Cardiac muscle cell (in vitro differentiated cells and primary cell): ENCODE measurements around the gene AMOTL1. TPM values are rescaled to one million over a fixed set of nuclear protein-coding genes. Genes with fewer than 3 reads are reported as not detected.

ENCODE experiments used
- DNase-seq, 2 donors: peaks; one replicate each; pipeline versions ENCODE4 v3.0.0 to v3.0.0-alpha.2; 2010 to 2017; ENCODE audit warnings: low read depth in 1 of 2, low spot score in 1 of 2
- H3K27ac ChIP-seq: fragments of 200-600 bp; sonication (generic); 2 replicates; pipeline ENCODE4 v1.5.1; 2016
- H3K27me3 ChIP-seq: fragments of 200-600 bp; sonication (generic); 2 replicates; pipeline ENCODE4 v1.6.0; 2016; ENCODE audit warnings: control low read depth
- H3K36me3 ChIP-seq: fragments of 200-600 bp; sonication (generic); 2 replicates; pipeline ENCODE4 v1.5.1; 2016; ENCODE audit warnings: control low read depth
- H3K4me1 ChIP-seq: fragments of 200-600 bp; sonication (generic); 2 replicates; pipeline ENCODE4 v1.8.1; 2017; ENCODE audit warnings: low read depth, mild to moderate bottlenecking, mixed run types
- H3K4me3 ChIP-seq: fragments of 200-600 bp; sonication (generic); 2 replicates; pipeline ENCODE4 v1.5.1; 2016; ENCODE audit warnings: mild to moderate bottlenecking
- H3K9me3 ChIP-seq: fragments of 200-600 bp; sonication (generic); 2 replicates; pipeline ENCODE4 v1.5.1; 2017; ENCODE audit warnings: low read depth, mild to moderate bottlenecking, control low read depth
- polyA plus RNA-seq: library from polyadenylated mRNA; unstranded; fragments of >200 nt; fragmentation: Nextera tagmentation; extraction: Ambion mirVana; gene quantifications from 2 replicates; pipeline ENCODE4 v1.2.1, GENCODE V29; 2016
- total RNA-seq: library from RNA; depleted of rRNA; stranded (reverse); fragments of >200 nt; gene quantifications from 2 replicates; pipeline ENCODE4 v1.2.3, GENCODE V29; 2016
- TF ChIP-seq, protein P1 (sequence below): IDR thresholded peaks from 2 replicates; pipeline ENCODE4 v1.5.1; 2012; ENCODE audit warnings: low read depth, mild to moderate bottlenecking, low read length

AMOTL1 gene
- total and polyA plus RNA-seq, 2 experiments from 2014 or later: 1.2 to 5.1 TPM

DNA sequence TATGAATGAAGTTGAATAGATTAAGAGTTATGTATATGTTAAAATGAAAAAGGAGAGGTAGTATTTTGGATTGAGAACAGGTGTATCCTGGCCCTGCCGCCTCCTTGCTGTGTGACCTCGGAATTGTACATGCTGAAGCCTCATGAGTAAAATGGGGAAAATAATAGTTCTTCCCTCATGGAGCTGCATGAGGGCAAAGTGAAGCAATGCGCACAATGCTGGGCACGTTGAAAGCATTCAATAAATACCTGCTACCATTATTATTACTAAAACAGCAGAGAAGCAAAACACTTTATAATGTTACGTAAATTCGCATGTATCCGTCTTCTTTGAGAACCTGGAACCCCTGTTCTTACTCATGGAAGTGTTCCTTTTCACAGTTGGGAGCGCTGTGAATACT, 5.7 kb downstream of the AMOTL1 start:
- DNase-seq: no peak
- no peak overlapping the region for H3K4me3 ChIP-seq

GRCh38 chr11:94774345-94774744, 6.2 kb downstream of the AMOTL1 start:
- peaks cover 25% of the 10 kb centered on the region for H3K27me3 ChIP-seq
- H3K9me3 ChIP-seq: no peaks in the 10 kb centered on the region
- H3K27ac ChIP-seq: no peak overlapping the region
- H3K4me3 ChIP-seq: no peak overlapping the region
- no peaks in the 10 kb centered on the region for H3K4me1 ChIP-seq
- H3K36me3 ChIP-seq: no peaks in the 10 kb centered on the region
- no peak for DNase-seq
- TF ChIP-seq, protein P1, sequence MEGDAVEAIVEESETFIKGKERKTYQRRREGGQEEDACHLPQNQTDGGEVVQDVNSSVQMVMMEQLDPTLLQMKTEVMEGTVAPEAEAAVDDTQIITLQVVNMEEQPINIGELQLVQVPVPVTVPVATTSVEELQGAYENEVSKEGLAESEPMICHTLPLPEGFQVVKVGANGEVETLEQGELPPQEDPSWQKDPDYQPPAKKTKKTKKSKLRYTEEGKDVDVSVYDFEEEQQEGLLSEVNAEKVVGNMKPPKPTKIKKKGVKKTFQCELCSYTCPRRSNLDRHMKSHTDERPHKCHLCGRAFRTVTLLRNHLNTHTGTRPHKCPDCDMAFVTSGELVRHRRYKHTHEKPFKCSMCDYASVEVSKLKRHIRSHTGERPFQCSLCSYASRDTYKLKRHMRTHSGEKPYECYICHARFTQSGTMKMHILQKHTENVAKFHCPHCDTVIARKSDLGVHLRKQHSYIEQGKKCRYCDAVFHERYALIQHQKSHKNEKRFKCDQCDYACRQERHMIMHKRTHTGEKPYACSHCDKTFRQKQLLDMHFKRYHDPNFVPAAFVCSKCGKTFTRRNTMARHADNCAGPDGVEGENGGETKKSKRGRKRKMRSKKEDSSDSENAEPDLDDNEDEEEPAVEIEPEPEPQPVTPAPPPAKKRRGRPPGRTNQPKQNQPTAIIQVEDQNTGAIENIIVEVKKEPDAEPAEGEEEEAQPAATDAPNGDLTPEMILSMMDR: no peak

More for the DNA sequence above, 5.7 kb downstream of the AMOTL1 start:
- TF ChIP-seq, protein P1: no peak
- no peaks in the 10 kb centered on the region for H3K36me3 ChIP-seq
- H3K27me3 ChIP-seq: peaks cover 30% of the 10 kb centered on the region
- H3K9me3 ChIP-seq: no peaks in the 10 kb centered on the region
- H3K4me1 ChIP-seq: no peaks in the 10 kb centered on the region
- no peak overlapping the region for H3K27ac ChIP-seq

GRCh38 chr11:94775567-94776327, 7.6 kb downstream of the AMOTL1 start:
- no peaks in the 10 kb centered on the region for H3K36me3 ChIP-seq
- H3K9me3 ChIP-seq: no peaks in the 10 kb centered on the region
- TF ChIP-seq, protein P1: no peak
- H3K4me1 ChIP-seq: no peaks in the 10 kb centered on the region
- peaks cover 11% of the 10 kb centered on the region for H3K27me3 ChIP-seq
- no peak overlapping the region for H3K27ac ChIP-seq
- H3K4me3 ChIP-seq: no peak overlapping the region
- no peak for DNase-seq

GRCh38 chr11:94776351-94777321, 8.5 kb downstream of the AMOTL1 start:
- Histone ChIP-seq H3K9me3 (no peaks in the 10 kb centered on the region), H3K27me3 (peaks cover 9% of the 10 kb centered on the region), H3K4me1 (no peaks in the 10 kb centered on the region), H3K4me3 (no peak overlapping the region), H3K27ac (no peak overlapping the region), H3K36me3 (no peaks in the 10 kb centered on the region)
- TF ChIP-seq, protein P1: no peak
- peak in 1 of 2 donors; percentile 53 for DNase-seq

DNA sequence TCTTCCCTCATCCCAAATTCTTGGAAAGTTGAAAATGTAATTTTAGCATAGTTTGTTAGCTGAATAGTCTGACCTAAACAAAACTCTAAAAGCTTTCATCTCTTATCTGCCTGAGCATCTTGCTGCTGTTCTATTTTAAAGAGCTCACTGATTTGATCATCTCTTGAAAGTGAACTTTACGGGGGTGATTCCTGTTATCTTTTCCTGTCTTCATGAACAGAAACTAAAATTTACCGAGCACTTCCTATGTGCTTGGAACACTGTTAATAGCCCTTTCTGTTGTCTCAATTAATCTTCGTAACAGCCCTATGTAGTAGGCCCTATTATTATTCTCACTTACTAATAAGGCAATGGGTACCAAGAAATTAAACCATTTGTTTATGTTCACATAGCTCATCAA, 12.3 kb downstream of the AMOTL1 start:
- Histone ChIP-seq H3K4me3 (no peak overlapping the region), H3K27ac (no peak overlapping the region), H3K36me3 (no peaks in the 10 kb centered on the region), H3K27me3 (peaks cover 21% of the 10 kb centered on the region), H3K9me3 (no peaks in the 10 kb centered on the region), H3K4me1 (no peaks in the 10 kb centered on the region)
- DNase-seq: no peak
- TF ChIP-seq, protein P1: no peak
